GM23338 (cell line): Measurements from ENCODE around the gene HCK.

ENCODE experiments used
- CREB1 ChIP-seq: fragments of 250-450 bp; sonication (Bioruptor Pico); IDR thresholded peaks from 2 replicates; pipeline ENCODE4 v1.5.0; 2020; ENCODE audit warnings: low read depth, mild to moderate bottlenecking, moderate library complexity
- EZH2 ChIP-seq: fragments of 200-600 bp; sonication (generic); IDR thresholded peaks from one replicate; pipeline ENCODE4 v1.8.0; 2017; ENCODE audit warnings: antibody characterized with exemption, mild to moderate bottlenecking, low read depth; ENCODE audit not compliant: unreplicated experiment
- JUNB ChIP-seq: IDR thresholded peaks from one replicate; pipeline ENCODE4 v1.6.1; 2016; ENCODE audit warnings: antibody characterized with exemption; ENCODE audit not compliant: unreplicated experiment
- NANOG ChIP-seq: IDR thresholded peaks from 2 replicates; pipeline ENCODE4 v1.6.1; 2016; ENCODE audit warnings: antibody characterized with exemption, borderline replicate concordance
- POLR2AphosphoS5 ChIP-seq: IDR thresholded peaks from 2 replicates; pipeline ENCODE4 v1.6.1; 2016; ENCODE audit warnings: antibody characterized with exemption, low read depth
- STAT1 ChIP-seq: IDR thresholded peaks from one replicate; pipeline ENCODE4 v1.6.1; 2016; ENCODE audit warnings: antibody characterized with exemption; ENCODE audit not compliant: unreplicated experiment
- TF ChIP-seq, protein P1 (sequence below), 2 experiments: fragments of 200-600 bp in 1 of 2; sonication (generic) in 1 of 2; conservative IDR thresholded peaks; 2 replicates each; pipeline versions ENCODE4 v1.5.1 to v1.6.1; 2016 to 2017; ENCODE audit warnings: antibody characterized with exemption in 2 of 2, low read depth in 2 of 2, mild to moderate bottlenecking in 2 of 2, moderate library complexity in 1 of 2

DNA sequence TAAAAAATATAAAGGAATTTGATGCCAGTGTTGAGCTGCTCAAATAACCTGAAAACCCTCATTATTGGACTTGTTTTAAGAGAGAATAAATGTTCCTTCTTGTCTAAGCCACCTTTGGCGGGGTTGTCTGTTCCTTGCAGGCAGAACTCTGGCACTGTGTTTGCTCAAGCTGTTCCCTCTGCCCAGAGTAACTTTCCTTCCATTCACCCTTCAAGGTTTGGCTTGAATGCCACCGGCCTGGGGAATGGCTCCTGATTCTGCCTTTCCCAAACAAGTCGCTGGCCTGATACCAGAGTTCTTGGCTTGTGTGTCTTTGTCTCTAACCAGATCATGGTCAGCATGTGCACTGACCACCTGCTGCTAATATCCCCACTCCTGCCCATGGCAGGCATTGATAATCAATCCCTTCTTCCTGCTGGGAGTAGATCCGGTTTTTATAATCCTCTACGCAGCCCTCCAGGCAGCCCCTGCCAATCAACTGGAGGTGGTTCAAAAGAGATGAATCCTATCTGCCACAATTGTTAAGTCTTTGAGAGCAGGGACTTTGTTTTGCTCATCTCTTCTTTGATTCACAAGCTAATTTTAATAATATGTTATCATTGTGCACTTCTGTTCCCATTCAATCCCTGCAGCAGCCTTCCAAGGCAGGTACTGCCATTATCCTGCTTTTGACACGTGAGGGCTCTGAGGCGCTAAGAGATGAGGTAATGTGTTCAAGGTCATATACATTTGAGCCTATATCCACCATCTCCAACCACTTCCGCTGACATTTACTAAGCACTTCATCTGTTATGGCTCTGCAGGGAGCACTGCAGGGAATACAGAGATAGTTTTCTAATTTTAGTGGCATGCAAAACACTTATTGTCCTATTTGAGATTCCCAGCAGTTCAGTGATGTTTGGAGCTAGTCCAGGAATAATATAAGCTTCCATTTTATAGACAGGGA, 44.9 kb upstream of the HCK start:
- TF ChIP-seq, protein P1, sequence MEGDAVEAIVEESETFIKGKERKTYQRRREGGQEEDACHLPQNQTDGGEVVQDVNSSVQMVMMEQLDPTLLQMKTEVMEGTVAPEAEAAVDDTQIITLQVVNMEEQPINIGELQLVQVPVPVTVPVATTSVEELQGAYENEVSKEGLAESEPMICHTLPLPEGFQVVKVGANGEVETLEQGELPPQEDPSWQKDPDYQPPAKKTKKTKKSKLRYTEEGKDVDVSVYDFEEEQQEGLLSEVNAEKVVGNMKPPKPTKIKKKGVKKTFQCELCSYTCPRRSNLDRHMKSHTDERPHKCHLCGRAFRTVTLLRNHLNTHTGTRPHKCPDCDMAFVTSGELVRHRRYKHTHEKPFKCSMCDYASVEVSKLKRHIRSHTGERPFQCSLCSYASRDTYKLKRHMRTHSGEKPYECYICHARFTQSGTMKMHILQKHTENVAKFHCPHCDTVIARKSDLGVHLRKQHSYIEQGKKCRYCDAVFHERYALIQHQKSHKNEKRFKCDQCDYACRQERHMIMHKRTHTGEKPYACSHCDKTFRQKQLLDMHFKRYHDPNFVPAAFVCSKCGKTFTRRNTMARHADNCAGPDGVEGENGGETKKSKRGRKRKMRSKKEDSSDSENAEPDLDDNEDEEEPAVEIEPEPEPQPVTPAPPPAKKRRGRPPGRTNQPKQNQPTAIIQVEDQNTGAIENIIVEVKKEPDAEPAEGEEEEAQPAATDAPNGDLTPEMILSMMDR (conservative IDR thresholded peaks at IDR 0.05; ENCODE audit: low read depth in 2 of 2) = no peak
- TF ChIP-seq JUNB (no peak), EZH2 (no peak), POLR2AphosphoS5 (no peak), NANOG (no peak), CREB1 (CRISPR knock-in tag) (no peak), STAT1 (no peak)
